Endodermal cell (in vitro differentiated cells): ENCODE data around the gene PICK1. TPM values are rescaled to one million over a fixed set of nuclear protein-coding genes. Genes with fewer than 3 reads are reported as not detected.

Experiments used
- DNase-seq: peaks from one replicate; pipeline ENCODE4 v3.0.0-alpha.2; 2017
- H3K27ac ChIP-seq: 2 replicates; pipeline ENCODE4 v1.5.1; 2013; ENCODE audit warnings: mild to moderate bottlenecking, low read depth, low read length, moderate library complexity
- H3K27me3 ChIP-seq: 2 replicates; pipeline ENCODE4 v1.6.1; 2013; ENCODE audit warnings: mild to moderate bottlenecking, low read length, moderate library complexity; ENCODE audit not compliant: insufficient read depth, control insufficient read depth, poor library complexity, severe bottlenecking
- H3K36me3 ChIP-seq: 2 replicates; pipeline ENCODE4 v1.7.0; 2013; ENCODE audit warnings: mild to moderate bottlenecking, low read length, moderate library complexity; ENCODE audit not compliant: control insufficient read depth, insufficient read depth
- H3K4me1 ChIP-seq: one replicate; pipeline ENCODE4 v1.7.0; 2013; ENCODE audit warnings: low read length; ENCODE audit not compliant: control insufficient read depth, insufficient read depth
- H3K4me3 ChIP-seq: 2 replicates; pipeline ENCODE4 v1.5.1; 2013; ENCODE audit warnings: mild to moderate bottlenecking, low read length, moderate library complexity
- H3K9ac ChIP-seq: 2 replicates; pipeline ENCODE4 v1.6.1; 2013; ENCODE audit warnings: mild to moderate bottlenecking, low read length, moderate library complexity; ENCODE audit not compliant: poor library complexity, severe bottlenecking; ENCODE audit errors: extremely low read depth
- H3K9me3 ChIP-seq: 2 replicates; pipeline ENCODE4 v1.6.1; 2013; ENCODE audit warnings: mild to moderate bottlenecking, low read length, moderate library complexity; ENCODE audit not compliant: control insufficient read depth
- H3K27ac Mint-ChIP-seq: 2 replicates; pipeline ENCODE4 v1.8.0; 2020; ENCODE audit warnings: mixed read lengths
- H3K27me3 Mint-ChIP-seq: 2 replicates; pipeline ENCODE4 v1.8.0; 2021; ENCODE audit warnings: mild to moderate bottlenecking, mixed read lengths; ENCODE audit not compliant: insufficient read depth
- H3K36me3 Mint-ChIP-seq: 2 replicates; pipeline ENCODE4 v1.8.0; 2020; ENCODE audit warnings: low read depth, mixed read lengths
- H3K4me1 Mint-ChIP-seq: 2 replicates; pipeline ENCODE4 v1.8.0; 2020; ENCODE audit warnings: mixed read lengths
- H3K4me3 Mint-ChIP-seq: 2 replicates; pipeline ENCODE4 v1.8.0; 2020; ENCODE audit warnings: mild to moderate bottlenecking, moderate library complexity, mixed read lengths
- H3K9me3 Mint-ChIP-seq: 2 replicates; pipeline ENCODE4 v1.8.0; 2020; ENCODE audit warnings: mild to moderate bottlenecking, mixed read lengths
- CTCF ChIP-seq: fragments of 200-600 bp; sonication (generic); conservative IDR thresholded peaks from 2 replicates; pipeline ENCODE4 v1.5.0; 2021; ENCODE audit warnings: antibody characterized with exemption, mild to moderate bottlenecking
- WGBS, 2 experiments: methylation state at CpG; one replicate each; pipeline versions ENCODE4 v1.1.5 to v1.1.7; 2013; ENCODE audit warnings: missing lambda C conversion rate in 2 of 2, mixed read lengths in 1 of 2; ENCODE audit not compliant: insufficient coverage in 1 of 2, insufficient read length in 1 of 2; 5-methylcytosine and 5-hydroxymethylcytosine counted together
- total RNA-seq, 2 donors: library from RNA; stranded (reverse); fragmentation: NEBNext Ultra II Directional in 1 of 2; extraction: Animal tissue kit (Norgen Biotek cat#: 25700) in 1 of 2; gene quantifications; 2 replicates in 1 of 2; 3 replicates in 1 of 2; pipeline ENCODE4 v1.2.1, GENCODE V29; 2021

The PICK1 gene
- total RNA-seq, 2 donors from 2014 or later, result 42.7 to 54.1 TPM

GRCh38 chr22:38122616-38123015 lies 65.4 kb downstream of the PICK1 start:
- no peaks in the 10 kb centered on the region for H3K27me3 ChIP-seq
- no peak overlapping the region for H3K4me3 ChIP-seq
- H3K36me3 ChIP-seq, result no peaks in the 10 kb centered on the region
- Mint-ChIP-seq H3K36me3 (peaks cover 22% of the 10 kb centered on the region), H3K27me3 (no peaks in the 10 kb centered on the region), H3K27ac (no peak overlapping the region), H3K4me1 (no peaks in the 10 kb centered on the region), H3K4me3 (no peak overlapping the region), H3K9me3 (no peaks in the 10 kb centered on the region)
- no peak overlapping the region for H3K9ac ChIP-seq
- no peak for TF ChIP-seq CTCF
- DNase-seq, result peak; percentile 50
- H3K27ac ChIP-seq, result no peak overlapping the region
- H3K4me1 ChIP-seq, result no peaks in the 10 kb centered on the region
- WGBS, 2 experiments, result 76 to 89% methylated on average over 3 to 6 of the region's 6 CpGs
- no peaks in the 10 kb centered on the region for H3K9me3 ChIP-seq

- H3K4me1 ChIP-seq, result no peaks in the 10 kb centered on the region
- no peaks in the 10 kb centered on the region for H3K4me1 Mint-ChIP-seq
- H3K36me3 ChIP-seq, result no peaks in the 10 kb centered on the region
- no peaks in the 10 kb centered on the region for H3K27me3 Mint-ChIP-seq
- WGBS, 2 experiments, result 90 to 95% methylated on average over 15 to 21 of the region's 21 CpGs
- peaks cover 13% of the 10 kb centered on the region for H3K36me3 Mint-ChIP-seq
- H3K27me3 ChIP-seq, result no peaks in the 10 kb centered on the region
- no peaks in the 10 kb centered on the region for H3K9me3 Mint-ChIP-seq
- H3K27ac Mint-ChIP-seq, result peak overlapping the region; percentile 37
- no peak overlapping the region for H3K27ac ChIP-seq
- no peak overlapping the region for H3K9ac ChIP-seq
- peak; percentile 78 for DNase-seq
- no peaks in the 10 kb centered on the region for H3K9me3 ChIP-seq
- H3K4me3 Mint-ChIP-seq, result no peak overlapping the region
- TF ChIP-seq CTCF, result peak; percentile 65
- no peak overlapping the region for H3K4me3 ChIP-seq
Observed at GRCh38 chr22:38124236-38124974, 67.2 kb downstream of the PICK1 start.

- WGBS, 2 experiments, result 94 to 100% methylated on average over 8 to 14 of the region's 14 CpGs
- TF ChIP-seq CTCF, result no peak
- H3K9me3 Mint-ChIP-seq, result no peaks in the 10 kb centered on the region
- no peaks in the 10 kb centered on the region for H3K27me3 Mint-ChIP-seq
- no peak for DNase-seq
- no peaks in the 10 kb centered on the region for H3K4me1 ChIP-seq
- no peaks in the 10 kb centered on the region for H3K36me3 ChIP-seq
- H3K27ac Mint-ChIP-seq, result no peak overlapping the region
- no peaks in the 10 kb centered on the region for H3K4me1 Mint-ChIP-seq
- no peak overlapping the region for H3K4me3 ChIP-seq
- no peak overlapping the region for H3K27ac ChIP-seq
- H3K9me3 ChIP-seq, result no peaks in the 10 kb centered on the region
- no peaks in the 10 kb centered on the region for H3K27me3 ChIP-seq
- no peak overlapping the region for H3K9ac ChIP-seq
- peaks cover 9% of the 10 kb centered on the region for H3K36me3 Mint-ChIP-seq
- H3K4me3 Mint-ChIP-seq, result no peak overlapping the region
Observed at GRCh38 chr22:38125038-38125610, 67.9 kb downstream of the PICK1 start.

Other genes with a start within 250 kb of the PICK1 start
- 10 to 100 TPM; 22.2 to 26.2 TPM for gene GCAT, start 249.5 kb upstream of the PICK1 start, total RNA-seq
- under 1 TPM; 0.40 to 0.77 TPM for gene GALR3, start 234.0 kb upstream of the PICK1 start, total RNA-seq
- gene ANKRD54, start 213.1 kb upstream of the PICK1 start, total RNA-seq, result 10 to 100 TPM; 14.1 to 14.3 TPM
- gene EIF3L, start 208.0 kb upstream of the PICK1 start, total RNA-seq, result 100 to 1,000 TPM; 469 to 541 TPM
- 10 to 100 TPM; 33.5 to 36.6 TPM for gene MICALL1, start 151.1 kb upstream of the PICK1 start, total RNA-seq
- gene C22orf23, start 103.8 kb upstream of the PICK1 start, total RNA-seq, result under 1 TPM; 0.29 to 0.44 TPM
- 100 to 1,000 TPM in 1 of 2 donors, 10 to 100 TPM in 1; 98.0 to 105 TPM for gene POLR2F, start 103.7 kb upstream of the PICK1 start, total RNA-seq
- gene SOX10, start 72.8 kb upstream of the PICK1 start, total RNA-seq, result 10 to 100 TPM; 11.2 to 13.4 TPM
- 1 to 10 TPM in 1 of 2 donors, under 1 TPM in 1; 0.57 to 1.1 TPM for gene SLC16A8, start 26.8 kb downstream of the PICK1 start, total RNA-seq
- gene BAIAP2L2, start 53.3 kb downstream of the PICK1 start, total RNA-seq, result 1 to 10 TPM; 1.4 to 3.7 TPM
- 10 to 100 TPM; 60.6 to 60.7 TPM for gene PLA2G6, start 124.4 kb downstream of the PICK1 start, total RNA-seq
- gene MAFF, start 144.6 kb downstream of the PICK1 start, total RNA-seq, result 1 to 10 TPM; 4.7 to 5.5 TPM
- gene TMEM184B, start 215.6 kb downstream of the PICK1 start, total RNA-seq, result 10 to 100 TPM; 55.4 to 57.6 TPM